Dedifferentiated amniotic fluid mesenchymal stem cell (primary cell): Measurements from ENCODE around the gene ZSWIM7.

Source experiments
- DNase-seq: peaks from one replicate; pipeline ENCODE4 v3.0.0-alpha.2; 2016; ENCODE audit errors: extremely low spot score

The ZSWIM7 gene

DNA sequence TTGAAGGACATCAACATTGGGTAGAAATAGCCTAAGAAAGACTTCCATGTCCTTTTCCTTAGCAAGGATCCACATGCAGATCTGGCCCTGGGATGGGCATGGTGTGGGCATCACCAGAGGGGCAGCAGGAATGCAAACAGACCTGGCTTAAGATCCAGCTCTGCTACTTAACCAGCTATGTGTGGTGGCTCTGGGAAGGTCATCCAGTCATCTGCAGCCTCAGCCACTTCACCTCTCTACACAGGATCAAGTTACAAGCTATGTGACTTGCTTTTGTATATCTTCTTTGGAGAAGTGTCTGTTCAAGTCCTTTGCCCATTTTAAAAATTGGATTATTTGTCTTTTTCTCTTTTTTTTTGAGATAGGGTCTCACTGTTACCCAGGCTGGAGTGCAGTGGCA is 68.1 kb downstream of the ZSWIM7 start:
- DNase-seq: no peak

DNA sequence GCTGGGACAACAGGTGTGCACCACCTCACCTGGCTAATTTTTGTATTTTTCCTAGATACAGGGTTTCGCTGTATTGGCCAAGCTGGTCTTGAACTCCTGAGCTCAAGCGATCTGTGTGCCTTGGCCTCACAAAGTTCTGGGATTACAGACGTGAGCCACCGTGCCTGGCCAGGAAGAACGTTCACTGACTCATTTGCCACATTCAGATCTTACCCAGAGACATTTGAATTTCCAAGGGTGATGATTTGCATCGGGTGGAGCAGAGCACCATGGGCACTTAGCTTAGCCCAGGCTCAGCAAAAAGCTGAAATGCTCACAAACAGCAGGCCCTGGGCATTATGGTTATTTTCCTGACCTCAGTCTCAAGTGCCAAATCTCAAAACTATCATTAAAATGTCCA is 69.1 kb downstream of the ZSWIM7 start:
- no peak for DNase-seq

DNA sequence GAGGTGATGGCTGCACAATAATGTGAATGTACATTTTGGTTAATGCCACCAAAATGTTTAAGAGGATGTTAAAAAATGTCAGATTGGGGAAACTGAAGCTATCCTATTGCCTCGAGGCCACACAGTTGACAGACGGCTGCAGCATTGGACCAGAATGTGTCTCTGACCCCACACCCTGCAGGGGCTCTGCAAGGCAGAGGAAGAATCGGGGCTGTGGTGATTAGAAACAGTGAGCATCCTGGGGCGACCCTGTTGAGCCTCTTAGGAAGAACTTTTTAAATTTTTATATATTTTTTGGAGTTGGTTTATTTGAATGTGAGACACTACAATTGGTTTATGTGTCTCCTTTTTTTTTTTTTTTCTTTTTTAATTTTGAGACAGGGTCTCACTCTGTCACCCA is 69.6 kb downstream of the ZSWIM7 start:
- no peak for DNase-seq

DNA sequence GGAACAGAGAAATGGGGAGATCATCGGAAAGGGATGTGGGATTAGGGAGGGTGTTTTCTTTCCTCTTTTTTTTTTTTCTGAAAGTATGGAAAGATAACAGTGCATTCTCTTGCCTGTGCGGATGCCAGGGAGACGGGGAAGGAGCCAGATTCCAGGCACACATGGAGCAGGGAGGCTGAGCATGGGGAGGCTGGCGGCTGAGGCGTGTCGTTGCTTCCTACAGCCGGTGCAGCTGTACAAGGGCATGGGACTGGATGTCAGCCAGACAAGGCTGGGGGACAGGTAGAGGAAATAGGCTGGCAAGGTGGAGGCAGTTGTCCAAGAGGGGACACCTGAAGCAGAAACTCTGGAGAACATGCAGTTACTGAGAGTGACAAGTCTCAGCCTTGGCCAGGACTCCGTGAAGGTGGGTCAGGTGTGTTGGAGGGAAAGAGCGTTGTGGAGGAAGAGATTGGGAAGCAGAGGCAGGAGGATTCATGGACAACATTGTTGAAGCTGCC is 71.2 kb downstream of the ZSWIM7 start:
- DNase-seq: no peak
